HepG2 (cell line): ENCODE results near the gene NDUFB4. TPM values are rescaled to one million over a fixed set of nuclear protein-coding genes. Genes with fewer than 3 reads are reported as not detected.

Source experiments
- ARID3A ChIP-seq: IDR thresholded peaks from 2 replicates; pipeline ENCODE4 v1.6.1; 2012; ENCODE audit warnings: low read depth, low read length, improper control_type of control experiment
- ATF1 ChIP-seq: IDR thresholded peaks from 2 replicates; pipeline ENCODE4 v1.6.1; 2016; ENCODE audit warnings: mild to moderate bottlenecking, control low read depth
- ATF7 ChIP-seq, 2 experiments: fragments of 450-650 bp in 1 of 2; sonication (generic) in 1 of 2; formaldehyde crosslinking in 1 of 2; IDR thresholded peaks; 2 replicates each; pipeline versions ENCODE4 v1.4.0 to v1.6.1; 2016 to 2020; ENCODE audit warnings: antibody characterized with exemption in 1 of 2, mild to moderate bottlenecking in 1 of 2, missing genetic modification reagents in 1 of 2
- CBX2 ChIP-seq, 2 experiments: fragments of 200-600 bp in 1 of 2; sonication (generic); formaldehyde crosslinking in 1 of 2; IDR thresholded peaks; 2 replicates each; pipeline versions ENCODE4 v1.7.0 to v1.8.1; 2018 to 2022; ENCODE audit warnings: low read depth in 2 of 2, low read length in 1 of 2, mild to moderate bottlenecking in 1 of 2, missing genetic modification reagents in 1 of 2
- FOXJ3 ChIP-seq: sonication (generic); formaldehyde crosslinking; IDR thresholded peaks from 2 replicates; pipeline ENCODE4 v1.4.0; 2020; ENCODE audit warnings: missing genetic modification reagents, mild to moderate bottlenecking, borderline replicate concordance
- HDAC1 ChIP-seq: sonication (generic); formaldehyde crosslinking; IDR thresholded peaks from 2 replicates; pipeline ENCODE4 v1.5.1; 2020; ENCODE audit warnings: mild to moderate bottlenecking, missing genetic modification reagents
- HMGXB4 ChIP-seq, 2 experiments: sonication (generic) in 1 of 2; formaldehyde crosslinking in 1 of 2; IDR thresholded peaks; 2 replicates each; pipeline versions ENCODE4 v1.4.0 to v1.6.1; 2018 to 2020; ENCODE audit warnings: missing genetic modification reagents in 2 of 2, borderline replicate concordance in 1 of 2, low read depth in 1 of 2, mild to moderate bottlenecking in 1 of 2, missing biosample characterization in 1 of 2
- KDM2A ChIP-seq: sonication (generic); formaldehyde crosslinking; IDR thresholded peaks from 2 replicates; pipeline ENCODE4 v1.4.0; 2020; ENCODE audit warnings: low read depth, missing genetic modification reagents, borderline replicate concordance
- PITX1 ChIP-seq: sonication (generic); formaldehyde crosslinking; IDR thresholded peaks from 2 replicates; pipeline ENCODE4 v1.5.1; 2020; ENCODE audit warnings: mild to moderate bottlenecking, missing genetic modification reagents
- POLR2AphosphoS2 ChIP-seq: IDR thresholded peaks from 2 replicates; pipeline ENCODE4 v1.6.1; 2011; ENCODE audit warnings: low read depth, low read length, improper control_type of control experiment
- RAD21 ChIP-seq: fragments of 450-650 bp; formaldehyde crosslinking; IDR thresholded peaks from 2 replicates; pipeline ENCODE4 v1.5.0; 2020; ENCODE audit warnings: mild to moderate bottlenecking
- RFX1 ChIP-seq: fragments of 450-650 bp; IDR thresholded peaks from 2 replicates; pipeline ENCODE4 v1.6.1; 2017
- RFXAP ChIP-seq: sonication (generic); formaldehyde crosslinking; IDR thresholded peaks from 2 replicates; pipeline ENCODE4 v1.4.0; 2020; ENCODE audit warnings: missing genetic modification reagents, borderline replicate concordance
- RXRA ChIP-seq: sonication (generic); formaldehyde crosslinking; IDR thresholded peaks from 2 replicates; pipeline ENCODE4 v1.5.1; 2020; ENCODE audit warnings: missing genetic modification reagents
- SAP130 ChIP-seq: IDR thresholded peaks from 2 replicates; pipeline ENCODE4 v1.6.1; 2016; ENCODE audit warnings: low read depth
- SMAD3 ChIP-seq: sonication (generic); formaldehyde crosslinking; IDR thresholded peaks from 2 replicates; pipeline ENCODE4 v1.4.0; 2020; ENCODE audit warnings: missing genetic modification reagents
- SMYD3 ChIP-seq: sonication (generic); formaldehyde crosslinking; IDR thresholded peaks from 2 replicates; pipeline ENCODE4 v1.8.1; 2023; ENCODE audit warnings: mild to moderate bottlenecking, missing genetic modification reagents
- SOX6 ChIP-seq, 2 experiments: fragments of 450-650 bp in 1 of 2; sonication (generic) in 1 of 2; formaldehyde crosslinking in 1 of 2; IDR thresholded peaks; 2 replicates each; pipeline versions ENCODE4 v1.4.0 to v1.6.1; 2017 to 2020; ENCODE audit warnings: antibody characterized with exemption in 1 of 2, mild to moderate bottlenecking in 1 of 2, missing genetic modification reagents in 1 of 2
- TEF ChIP-seq: sonication (generic); formaldehyde crosslinking; IDR thresholded peaks from 2 replicates; pipeline ENCODE4 v1.5.0; 2020; ENCODE audit warnings: missing genetic modification reagents
- TGIF2 ChIP-seq: IDR thresholded peaks from 2 replicates; pipeline ENCODE4 v1.6.1; 2016; ENCODE audit warnings: control low read depth, missing compliant biosample characterization
- XRCC5 ChIP-seq: fragments of 200-400 bp; formaldehyde crosslinking; optimal IDR thresholded peaks from 2 replicates; pipeline ENCODE3; 2017; ENCODE audit warnings: mild to moderate bottlenecking, low read length
- ZBTB2 ChIP-seq: sonication (generic); formaldehyde crosslinking; IDR thresholded peaks from 2 replicates; pipeline ENCODE4 v1.8.0; 2022; ENCODE audit warnings: low read depth, missing genetic modification reagents
- ZFY ChIP-seq: sonication (generic); formaldehyde crosslinking; IDR thresholded peaks from 2 replicates; pipeline ENCODE4 v1.4.0; 2020; ENCODE audit warnings: missing genetic modification reagents
- ZNF775 ChIP-seq: sonication (generic); formaldehyde crosslinking; IDR thresholded peaks from 2 replicates; pipeline ENCODE4 v1.4.0; 2020; ENCODE audit warnings: missing genetic modification reagents, mild to moderate bottlenecking, moderate library complexity, borderline replicate concordance
- polyA plus RNA-seq, 8 experiments: library from polyadenylated mRNA; depleted of rRNA in 3 of 8; stranded (reverse) in 7 of 8; unstranded in 1 of 8; fragments of >200 nt; fragmentation: Illumina TruSeq in 4 of 8; extraction: Trizol in 4 of 8; gene quantifications; 2 replicates each; pipeline versions ENCODE4 v1.2.1 to v1.2.3, GENCODE V29; 2011 to 2016; ENCODE audit warnings: low read depth in 4 of 8, missing spikeins in 1 of 8, mixed read lengths in 1 of 8; ENCODE audit not compliant: insufficient read depth in 1 of 8
- total RNA-seq, 5 experiments: library from RNA; depleted of rRNA; stranded (reverse); fragments of >200 nt; fragmentation: Illumina TruSeq; extraction: Trizol; gene quantifications; 2 replicates each; pipeline ENCODE4 v1.2.3, GENCODE V29; 2016; ENCODE audit warnings: low read depth in 1 of 5

Gene NDUFB4
- total and polyA plus RNA-seq, 2 of the 13 experiments (the other 11 are each of a cell fraction or from before 2014, with no cell fraction given): 115 to 116 TPM

- TF ChIP-seq ARID3A (peak; percentile 35; the same call in 1 of the 2 replicates), RAD21 (peak; percentile 77; the same call in 1 of the 2 replicates), RXRA (CRISPR knock-in tag) (0 out of 2 replicates have a peak, but pooled peaks have one; percentile 21), TEF (0 out of 2 replicates have a peak, but pooled peaks have one; percentile 25), ZBTB2 (CRISPR knock-in tag) (no peak), FOXJ3 (CRISPR knock-in tag) (0 out of 2 replicates have a peak, but pooled peaks have one; percentile 62), SOX6 (IDR thresholded peaks at IDR 0.05) (no peak), SOX6 (CRISPR knock-in tag; IDR thresholded peaks at IDR 0.05) (peak; percentile 31; the same call in 1 of the 2 replicates), ATF7 (IDR thresholded peaks at IDR 0.05) (peak; percentile 75), ATF7 (CRISPR knock-in tag; IDR thresholded peaks at IDR 0.05) (no peak), RFXAP (peak; percentile 38; the same call in 1 of the 2 replicates), ATF1 (0 out of 2 replicates have a peak, but pooled peaks have one; percentile 11), RFX1 (peak; percentile 75), ZFY (CRISPR knock-in tag) (0 out of 2 replicates have a peak, but pooled peaks have one; percentile 15), HMGXB4 (CRISPR knock-in tag; IDR thresholded peaks at IDR 0.05; ENCODE audit: borderline replicate concordance in 1 of 2, low read depth in 1 of 2) (peak; percentile 52 to 64; a peak in 1 of 4 replicates), KDM2A (peak; percentile 28; the same call in 1 of the 2 replicates), POLR2AphosphoS2 (no peak), ZNF775 (CRISPR knock-in tag) (no peak), PITX1 (CRISPR knock-in tag) (peak; percentile 14; the same call in 1 of the 2 replicates), XRCC5 (peak; percentile 79), TGIF2 (CRISPR knock-in tag) (no peak), HDAC1 (CRISPR knock-in tag) (0 out of 2 replicates have a peak, but pooled peaks have one; percentile 29), SMAD3 (CRISPR knock-in tag) (peak; percentile 71; the same call in 1 of the 2 replicates), CBX2 (IDR thresholded peaks at IDR 0.05; ENCODE audit: low read depth, low read length) (0 out of 2 replicates have a peak, but pooled peaks have one; percentile 94), CBX2 (CRISPR knock-in tag; IDR thresholded peaks at IDR 0.05; ENCODE audit: low read depth) (no peak), SAP130 (CRISPR knock-in tag) (peak; percentile 17; the same call in 1 of the 2 replicates), SMYD3 (CRISPR knock-in tag) (peak; percentile 55; the same call in 1 of the 2 replicates)
Observed at GRCh38 chr3:120558771-120559241, 37.3 kb upstream of the NDUFB4 start (continued).
